GM12892 (cell line): ENCODE results near the gene FAM186B.

Experiments used
- POLR2A ChIP-seq: IDR thresholded peaks from 2 replicates; pipeline ENCODE4 v1.6.1; 2011; ENCODE audit warnings: low read depth, low read length, control low read depth
- POLR2AphosphoS5 ChIP-seq: IDR thresholded peaks from 2 replicates; pipeline ENCODE4 v1.6.1; 2011; ENCODE audit warnings: low read depth, low read length, control low read depth

GRCh38 chr12:49564686-49565405, 40.6 kb downstream of the FAM186B start:
- TF ChIP-seq POLR2AphosphoS5: no peak
- no peak for TF ChIP-seq POLR2A
